HCT116 (cell line): ENCODE data around the gene NF2.
"Not testable (repeated sequence)": the region's sequence is repeated elsewhere in the genome, so short reads cannot be mapped to it uniquely, and the experiment has no call there.

Experiments
- ATF3 ChIP-seq: IDR thresholded peaks from 2 replicates; pipeline ENCODE4 v1.6.1; 2012
- EZH2 ChIP-seq: fragments of 200-600 bp; sonication (generic); IDR thresholded peaks from 2 replicates; pipeline ENCODE4 v1.6.1; 2017; ENCODE audit warnings: antibody characterized with exemption, mixed run types
- EZH2phosphoT487 ChIP-seq: fragments of 200-600 bp; IDR thresholded peaks from 2 replicates; pipeline ENCODE4 v1.6.1; 2018; ENCODE audit warnings: antibody characterized with exemption, borderline replicate concordance
- FOSL1 ChIP-seq: IDR thresholded peaks from 2 replicates; pipeline ENCODE4 v1.6.1; 2012; ENCODE audit warnings: low read depth
- JUND ChIP-seq: IDR thresholded peaks from 2 replicates; pipeline ENCODE4 v1.6.1; 2012
- MAX ChIP-seq: IDR thresholded peaks from 2 replicates; pipeline ENCODE4 v1.6.1; 2012
- POLR2A ChIP-seq: IDR thresholded peaks from 2 replicates; pipeline ENCODE4 v1.7.0; 2011; ENCODE audit warnings: borderline replicate concordance; ENCODE audit not compliant: insufficient read depth, insufficient read length; ENCODE audit errors: extremely low read depth
- POLR2AphosphoS5 ChIP-seq: IDR thresholded peaks from 2 replicates; pipeline ENCODE4 v1.6.1; 2011; ENCODE audit warnings: mild to moderate bottlenecking, low read depth, low read length, moderate library complexity
- REST ChIP-seq: IDR thresholded peaks from 2 replicates; pipeline ENCODE4 v1.6.1; 2012; ENCODE audit warnings: low read depth
- SRF ChIP-seq: IDR thresholded peaks from 2 replicates; pipeline ENCODE4 v1.6.1; 2012; ENCODE audit warnings: low read depth
- TCF7L2 ChIP-seq: IDR thresholded peaks from 2 replicates; pipeline ENCODE4 v1.7.0; 2011; ENCODE audit warnings: borderline replicate concordance, inconsistent platforms; ENCODE audit not compliant: insufficient read depth, insufficient read length; ENCODE audit errors: extremely low read depth
- ZFX ChIP-seq: fragments of 450-650 bp; IDR thresholded peaks from 2 replicates; pipeline ENCODE4 v1.6.1; 2017
- TF ChIP-seq, protein P1 (sequence below), 3 experiments: fragments of 200-600 bp in 1 of 3; sonication (generic) in 1 of 3; IDR thresholded peaks in 2 of 3; conservative IDR thresholded peaks in 1 of 3; 2 replicates each; pipeline ENCODE4 v1.5.1; 2012 to 2017; ENCODE audit warnings: low read depth in 2 of 3, low read length in 2 of 3, antibody characterized with exemption in 1 of 3, borderline replicate concordance in 1 of 3, control low read depth in 1 of 3, mild to moderate bottlenecking in 1 of 3, mixed read lengths in 1 of 3, mixed run types in 1 of 3, moderate library complexity in 1 of 3; ENCODE audit not compliant: insufficient read depth in 1 of 3
- TF ChIP-seq, protein P2 (sequence below): IDR thresholded peaks from 2 replicates; pipeline ENCODE4 v1.6.1; 2011; ENCODE audit warnings: mild to moderate bottlenecking, low read length, moderate library complexity; ENCODE audit not compliant: insufficient replicate concordance; ENCODE audit errors: extremely low read depth

DNA sequence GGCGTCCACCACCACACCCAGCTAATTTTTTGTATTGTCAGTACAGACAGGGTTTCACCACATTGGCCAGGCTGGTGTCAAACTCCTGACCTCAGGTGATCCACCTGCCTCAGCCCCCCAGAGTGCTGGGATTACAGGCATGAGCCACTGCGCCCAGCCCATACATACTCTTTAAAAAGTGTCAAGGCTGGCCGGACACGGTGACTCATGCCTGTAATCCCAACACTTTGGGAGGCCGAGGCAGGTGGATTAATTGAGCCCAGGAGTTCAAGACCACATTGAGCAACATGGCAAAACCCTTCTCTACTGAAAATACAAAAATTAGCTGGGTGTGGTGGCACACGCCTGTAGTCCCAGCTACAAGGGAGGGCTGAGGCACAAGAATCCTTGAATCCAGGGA lies 9.0 kb upstream of the NF2 start:
- TF ChIP-seq SRF, EZH2phosphoT487, POLR2AphosphoS5, MAX, POLR2A, ZFX, TCF7L2, EZH2, REST, FOSL1, JUND, ATF3: not testable (repeated sequence)
- TF ChIP-seq, protein P1, sequence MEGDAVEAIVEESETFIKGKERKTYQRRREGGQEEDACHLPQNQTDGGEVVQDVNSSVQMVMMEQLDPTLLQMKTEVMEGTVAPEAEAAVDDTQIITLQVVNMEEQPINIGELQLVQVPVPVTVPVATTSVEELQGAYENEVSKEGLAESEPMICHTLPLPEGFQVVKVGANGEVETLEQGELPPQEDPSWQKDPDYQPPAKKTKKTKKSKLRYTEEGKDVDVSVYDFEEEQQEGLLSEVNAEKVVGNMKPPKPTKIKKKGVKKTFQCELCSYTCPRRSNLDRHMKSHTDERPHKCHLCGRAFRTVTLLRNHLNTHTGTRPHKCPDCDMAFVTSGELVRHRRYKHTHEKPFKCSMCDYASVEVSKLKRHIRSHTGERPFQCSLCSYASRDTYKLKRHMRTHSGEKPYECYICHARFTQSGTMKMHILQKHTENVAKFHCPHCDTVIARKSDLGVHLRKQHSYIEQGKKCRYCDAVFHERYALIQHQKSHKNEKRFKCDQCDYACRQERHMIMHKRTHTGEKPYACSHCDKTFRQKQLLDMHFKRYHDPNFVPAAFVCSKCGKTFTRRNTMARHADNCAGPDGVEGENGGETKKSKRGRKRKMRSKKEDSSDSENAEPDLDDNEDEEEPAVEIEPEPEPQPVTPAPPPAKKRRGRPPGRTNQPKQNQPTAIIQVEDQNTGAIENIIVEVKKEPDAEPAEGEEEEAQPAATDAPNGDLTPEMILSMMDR (IDR thresholded peaks at IDR 0.05 in 2 of 3, conservative IDR thresholded peaks at IDR 0.05 in 1 of 3; ENCODE audit: borderline replicate concordance in 1 of 3, insufficient read depth in 1 of 3, low read depth in 2 of 3, low read length in 2 of 3), result not testable (repeated sequence)
- TF ChIP-seq, protein P2, sequence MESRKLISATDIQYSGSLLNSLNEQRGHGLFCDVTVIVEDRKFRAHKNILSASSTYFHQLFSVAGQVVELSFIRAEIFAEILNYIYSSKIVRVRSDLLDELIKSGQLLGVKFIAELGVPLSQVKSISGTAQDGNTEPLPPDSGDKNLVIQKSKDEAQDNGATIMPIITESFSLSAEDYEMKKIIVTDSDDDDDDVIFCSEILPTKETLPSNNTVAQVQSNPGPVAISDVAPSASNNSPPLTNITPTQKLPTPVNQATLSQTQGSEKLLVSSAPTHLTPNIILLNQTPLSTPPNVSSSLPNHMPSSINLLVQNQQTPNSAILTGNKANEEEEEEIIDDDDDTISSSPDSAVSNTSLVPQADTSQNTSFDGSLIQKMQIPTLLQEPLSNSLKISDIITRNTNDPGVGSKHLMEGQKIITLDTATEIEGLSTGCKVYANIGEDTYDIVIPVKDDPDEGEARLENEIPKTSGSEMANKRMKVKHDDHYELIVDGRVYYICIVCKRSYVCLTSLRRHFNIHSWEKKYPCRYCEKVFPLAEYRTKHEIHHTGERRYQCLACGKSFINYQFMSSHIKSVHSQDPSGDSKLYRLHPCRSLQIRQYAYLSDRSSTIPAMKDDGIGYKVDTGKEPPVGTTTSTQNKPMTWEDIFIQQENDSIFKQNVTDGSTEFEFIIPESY, result not testable (repeated sequence)
